HCT116 (cell line): ENCODE data around the gene ARHGAP12. TPM values are rescaled to one million over a fixed set of nuclear protein-coding genes. Genes with fewer than 3 reads are reported as not detected.

ENCODE experiments used
- ATAC-seq: fragments of 200-7000 bp; cut with Tn5 transposase; 2 replicates; pipeline ENCODE4 v1.9.1; 2020; ENCODE audit warnings: mild to moderate bottlenecking, moderate library complexity
- BruUV-seq: library from RNA; stranded (reverse); fragments of 400-500 nt; replicated peaks from 2 replicates; lab custom pipeline; 2021; lab: Mats Ljungman, UMichigan
- CTCF ChIA-PET: fragments of 300-600 bp; sonication (Branson Sonifier 250); formaldehyde crosslinking; loops from one replicate; lab custom pipeline; 2021; ENCODE audit warnings: antibody characterized with exemption; lab: Charles Lee
- POLR2A ChIA-PET: fragments of 300-600, 350-600 bp; sonication (Branson Sonifier 250); formaldehyde crosslinking; loops from one replicate; lab custom pipeline; 2021; ENCODE audit warnings: antibody characterized with exemption; lab: Charles Lee
- RAD21 ChIA-PET, 2 experiments: fragments of 300-600 bp; sonication (Branson Sonifier 250); formaldehyde crosslinking; loops; one replicate each; lab custom pipeline; 2023; ENCODE audit warnings: low total read pairs in 2 of 2; ENCODE audit not compliant: uncharacterized antibody in 2 of 2, unreplicated experiment in 2 of 2, low non-redundant PET in 1 of 2; lab: Charles Lee
- DNase-seq: peaks from one replicate; pipeline ENCODE4 v3.0.0-alpha.2; 2010; ENCODE audit warnings: low read depth, low spot score
- H2AFZ ChIP-seq: fragments of 200-600 bp; shearing (Covaris generic), sonication (generic); 2 replicates; pipeline ENCODE4 v1.6.1; 2017; ENCODE audit warnings: low read depth, mixed run types, mixed read lengths, antibody characterized with exemption, low read length; ENCODE audit not compliant: poor library complexity, severe bottlenecking
- H3K27ac ChIP-seq: 2 replicates; pipeline ENCODE4 v1.5.1; 2012; ENCODE audit warnings: low read depth, low read length
- H3K27me3 ChIP-seq: fragments of 200-600 bp; sonication (generic); 2 replicates; pipeline ENCODE4 v1.6.1; 2016; ENCODE audit warnings: mixed run types, low read length, mixed read lengths; ENCODE audit not compliant: insufficient read depth
- H3K36me3 ChIP-seq, 2 experiments: fragments of 200-500 bp in 1 of 2; fragments of 200-600 bp in 1 of 2; sonication (Bioruptor generic) in 1 of 2; sonication (generic) in 1 of 2; 2 replicates each; pipeline versions ENCODE4 v1.5.1 to v1.6.1; 2014 to 2016; ENCODE audit warnings: low read length in 2 of 2, inconsistent platforms in 1 of 2, mixed read lengths in 1 of 2, mixed run types in 1 of 2; ENCODE audit not compliant: insufficient read depth in 2 of 2, control insufficient read depth in 1 of 2
- H3K4me1 ChIP-seq, 2 experiments: fragments of 200-600 bp in 1 of 2; sonication (generic) in 1 of 2; 2 replicates each; pipeline versions ENCODE4 v1.5.1 to v1.6.1; 2012 to 2017; ENCODE audit warnings: low read length in 2 of 2, inconsistent platforms in 1 of 2, mild to moderate bottlenecking in 1 of 2, mixed read lengths in 1 of 2, mixed run types in 1 of 2, moderate library complexity in 1 of 2; ENCODE audit not compliant: insufficient read depth in 2 of 2, control insufficient read depth in 1 of 2
- H3K4me2 ChIP-seq: fragments of 200-600 bp; sonication (generic); 2 replicates; pipeline ENCODE4 v1.6.1; 2017; ENCODE audit warnings: mixed run types, low read length, mixed read lengths
- H3K4me3 ChIP-seq, 2 experiments: fragments of 200-600 bp in 1 of 2; sonication (generic) in 1 of 2; replicated peaks in 1 of 2; 2 replicates each; pipeline ENCODE4 v1.5.1; 2011 to 2016; ENCODE audit warnings: low read length in 2 of 2, control low read depth in 1 of 2, low read depth in 1 of 2, mild to moderate bottlenecking in 1 of 2, mixed read lengths in 1 of 2, mixed run types in 1 of 2
- H3K79me2 ChIP-seq: fragments of 200-600 bp; sonication (generic); 2 replicates; pipeline ENCODE4 v1.6.1; 2017; ENCODE audit warnings: mild to moderate bottlenecking, mixed run types, low read length, moderate library complexity, mixed read lengths; ENCODE audit not compliant: insufficient read depth
- H3K9ac ChIP-seq: fragments of 200-600 bp; sonication (generic); 2 replicates; pipeline ENCODE4 v1.6.1; 2016; ENCODE audit warnings: low read length, mixed read lengths
- H3K9me2 ChIP-seq: fragments of 200-600 bp; sonication (generic), shearing (Covaris generic); 2 replicates; pipeline ENCODE4 v1.6.1; 2017; ENCODE audit warnings: mixed run types, mild to moderate bottlenecking, moderate library complexity; ENCODE audit not compliant: insufficient read depth
- H3K9me3 ChIP-seq, 2 experiments: fragments of 200-500 bp in 1 of 2; fragments of 200-600 bp in 1 of 2; sonication (Bioruptor generic) in 1 of 2; sonication (generic) in 1 of 2; 2 replicates each; pipeline ENCODE4 v1.6.1; 2014 to 2017; ENCODE audit warnings: low read length in 2 of 2, mixed read lengths in 2 of 2, inconsistent platforms in 1 of 2, low read depth in 1 of 2, mild to moderate bottlenecking in 1 of 2, mixed run types in 1 of 2, moderate library complexity in 1 of 2; ENCODE audit not compliant: control insufficient read depth in 1 of 2, insufficient read depth in 1 of 2
- H4K20me1 ChIP-seq: fragments of 200-600 bp; sonication (generic), shearing (Covaris generic); 2 replicates; pipeline ENCODE4 v1.6.1; 2017; ENCODE audit warnings: mixed run types, mild to moderate bottlenecking, moderate library complexity; ENCODE audit not compliant: insufficient read depth
- CBX3 ChIP-seq: IDR thresholded peaks from 2 replicates; pipeline ENCODE4 v1.6.1; 2012; ENCODE audit warnings: low read depth
- CEBPB ChIP-seq: IDR thresholded peaks from 2 replicates; pipeline ENCODE4 v1.6.1; 2012; ENCODE audit warnings: low read depth
- EGR1 ChIP-seq: IDR thresholded peaks from 2 replicates; pipeline ENCODE4 v1.6.1; 2012; ENCODE audit warnings: low read depth
- ELF1 ChIP-seq: IDR thresholded peaks from 2 replicates; pipeline ENCODE4 v1.6.1; 2012; ENCODE audit warnings: low read depth, borderline replicate concordance
- EZH2phosphoT487 ChIP-seq: fragments of 200-600 bp; IDR thresholded peaks from 2 replicates; pipeline ENCODE4 v1.6.1; 2018; ENCODE audit warnings: antibody characterized with exemption, borderline replicate concordance
- FOSL1 ChIP-seq: IDR thresholded peaks from 2 replicates; pipeline ENCODE4 v1.6.1; 2012; ENCODE audit warnings: low read depth
- JUND ChIP-seq: IDR thresholded peaks from 2 replicates; pipeline ENCODE4 v1.6.1; 2012
- POLR2A ChIP-seq: IDR thresholded peaks from 2 replicates; pipeline ENCODE4 v1.7.0; 2011; ENCODE audit warnings: borderline replicate concordance; ENCODE audit not compliant: insufficient read depth, insufficient read length; ENCODE audit errors: extremely low read depth
- POLR2AphosphoS5 ChIP-seq: IDR thresholded peaks from 2 replicates; pipeline ENCODE4 v1.6.1; 2011; ENCODE audit warnings: mild to moderate bottlenecking, low read depth, low read length, moderate library complexity
- RAD21 ChIP-seq: IDR thresholded peaks from 2 replicates; pipeline ENCODE4 v1.6.1; 2012; ENCODE audit warnings: low read depth, mild to moderate bottlenecking
- SIN3A ChIP-seq: IDR thresholded peaks from 2 replicates; pipeline ENCODE4 v1.6.1; 2012; ENCODE audit warnings: low read depth
- SP1 ChIP-seq: IDR thresholded peaks from 2 replicates; pipeline ENCODE4 v1.6.1; 2012; ENCODE audit warnings: low read depth
- SRF ChIP-seq: IDR thresholded peaks from 2 replicates; pipeline ENCODE4 v1.6.1; 2012; ENCODE audit warnings: low read depth
- TCF7L2 ChIP-seq: IDR thresholded peaks from 2 replicates; pipeline ENCODE4 v1.7.0; 2011; ENCODE audit warnings: borderline replicate concordance, inconsistent platforms; ENCODE audit not compliant: insufficient read depth, insufficient read length; ENCODE audit errors: extremely low read depth
- YY1 ChIP-seq: IDR thresholded peaks from 2 replicates; pipeline ENCODE4 v1.6.1; 2011; ENCODE audit warnings: low read length, low read depth, moderate library complexity, mild to moderate bottlenecking; ENCODE audit not compliant: insufficient replicate concordance; ENCODE audit errors: extremely low read depth
- intact Hi-C: fragments of 100-400 bp; cut with micrococcal nuclease; formaldehyde crosslinking; loops from 2 replicates; pipeline ENCODE4 v1.10.0; 2022
- total RNA-seq: library from RNA; stranded (reverse); gene quantifications from one replicate; pipeline ENCODE4 v1.2.1, GENCODE V29; 2021; ENCODE audit not compliant: unreplicated experiment
- TF ChIP-seq, protein P1 (sequence below): IDR thresholded peaks from 2 replicates; pipeline ENCODE4 v1.6.1; 2012; ENCODE audit warnings: low read depth
- TF ChIP-seq, protein P2 (sequence below): IDR thresholded peaks from 2 replicates; pipeline ENCODE4 v1.6.1; 2012
- TF ChIP-seq, protein P3 (sequence below): IDR thresholded peaks from 2 replicates; pipeline ENCODE4 v1.6.1; 2012
- TF ChIP-seq, protein P4 (sequence below): IDR thresholded peaks from 2 replicates; pipeline ENCODE4 v1.6.1; 2011; ENCODE audit warnings: mild to moderate bottlenecking, low read length, moderate library complexity; ENCODE audit not compliant: insufficient replicate concordance; ENCODE audit errors: extremely low read depth

Gene ARHGAP12
- total RNA-seq, 1 experiment from 2014 or later: 80.3 TPM

DNA sequence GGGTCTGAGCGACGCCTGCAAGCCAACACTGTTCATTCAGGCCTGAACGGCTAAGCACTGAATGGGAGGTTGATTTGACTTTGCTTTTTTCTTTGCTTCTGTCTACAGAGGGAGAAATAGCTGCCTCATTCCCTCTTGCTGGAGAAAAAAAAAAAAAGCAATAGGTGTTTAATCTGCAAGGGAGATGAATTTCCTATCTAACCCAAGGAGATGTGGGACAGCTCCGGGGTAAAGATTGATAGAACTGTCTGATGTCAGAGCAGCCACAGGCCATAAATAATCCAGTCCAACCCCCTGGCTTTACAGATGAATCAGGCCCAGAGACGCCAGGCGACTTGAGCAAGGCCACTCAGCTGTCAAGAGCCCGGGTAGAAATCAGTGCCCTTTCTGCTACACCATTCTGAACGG lies 168.0 kb downstream of the ARHGAP12 start:
- Histone ChIP-seq H3K36me3 (no peaks in the 10 kb centered on the region), H3K27ac (peak overlapping the region; percentile 9; the same call in 1 of the 2 replicates), H3K4me1 (peaks cover 15 to 34% of the 10 kb centered on the region in 2 experiments), H3K27me3 (no peaks in the 10 kb centered on the region), H3K9ac (peak overlapping the region; percentile 43), H2AFZ (peak overlapping the region; percentile 85), H3K4me3 (peak overlapping the region; percentile 43 to 85), H3K9me2 (no peaks in the 10 kb centered on the region), H3K9me3 (no peaks in the 10 kb centered on the region), H3K4me2 (peak overlapping the region; percentile 96)
- ChIA-PET POLR2A (no interaction called here), CTCF (interaction anchor here (1.8 kb wide), 1 partner anchor 10 kb away, joined by 6 read pairs; no protein-coding TSS in a partner anchor), RAD21 (no interaction called here)
- DNase-seq: no peak
- BruUV-seq: TSS peak; percentile 73
- intact Hi-C loops: loop anchor here (5.0 kb wide), 1 partner anchor 728 kb away; the partner anchor contains the start of gene ZNF438
- no peak for ATAC-seq
- TF ChIP-seq ELF1 (no peak), YY1 (no peak), RAD21 (no peak), EZH2phosphoT487 (no peak), POLR2A (no peak), EGR1 (no peak), SRF (no peak), SP1 (no peak), SIN3A (no peak), CBX3 (no peak), TCF7L2 (no peak), POLR2AphosphoS5 (no peak), JUND (no peak), CEBPB (no peak), FOSL1 (no peak)
- TF ChIP-seq, protein P1, sequence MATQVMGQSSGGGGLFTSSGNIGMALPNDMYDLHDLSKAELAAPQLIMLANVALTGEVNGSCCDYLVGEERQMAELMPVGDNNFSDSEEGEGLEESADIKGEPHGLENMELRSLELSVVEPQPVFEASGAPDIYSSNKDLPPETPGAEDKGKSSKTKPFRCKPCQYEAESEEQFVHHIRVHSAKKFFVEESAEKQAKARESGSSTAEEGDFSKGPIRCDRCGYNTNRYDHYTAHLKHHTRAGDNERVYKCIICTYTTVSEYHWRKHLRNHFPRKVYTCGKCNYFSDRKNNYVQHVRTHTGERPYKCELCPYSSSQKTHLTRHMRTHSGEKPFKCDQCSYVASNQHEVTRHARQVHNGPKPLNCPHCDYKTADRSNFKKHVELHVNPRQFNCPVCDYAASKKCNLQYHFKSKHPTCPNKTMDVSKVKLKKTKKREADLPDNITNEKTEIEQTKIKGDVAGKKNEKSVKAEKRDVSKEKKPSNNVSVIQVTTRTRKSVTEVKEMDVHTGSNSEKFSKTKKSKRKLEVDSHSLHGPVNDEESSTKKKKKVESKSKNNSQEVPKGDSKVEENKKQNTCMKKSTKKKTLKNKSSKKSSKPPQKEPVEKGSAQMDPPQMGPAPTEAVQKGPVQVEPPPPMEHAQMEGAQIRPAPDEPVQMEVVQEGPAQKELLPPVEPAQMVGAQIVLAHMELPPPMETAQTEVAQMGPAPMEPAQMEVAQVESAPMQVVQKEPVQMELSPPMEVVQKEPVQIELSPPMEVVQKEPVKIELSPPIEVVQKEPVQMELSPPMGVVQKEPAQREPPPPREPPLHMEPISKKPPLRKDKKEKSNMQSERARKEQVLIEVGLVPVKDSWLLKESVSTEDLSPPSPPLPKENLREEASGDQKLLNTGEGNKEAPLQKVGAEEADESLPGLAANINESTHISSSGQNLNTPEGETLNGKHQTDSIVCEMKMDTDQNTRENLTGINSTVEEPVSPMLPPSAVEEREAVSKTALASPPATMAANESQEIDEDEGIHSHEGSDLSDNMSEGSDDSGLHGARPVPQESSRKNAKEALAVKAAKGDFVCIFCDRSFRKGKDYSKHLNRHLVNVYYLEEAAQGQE: no peak
- TF ChIP-seq, protein P2, sequence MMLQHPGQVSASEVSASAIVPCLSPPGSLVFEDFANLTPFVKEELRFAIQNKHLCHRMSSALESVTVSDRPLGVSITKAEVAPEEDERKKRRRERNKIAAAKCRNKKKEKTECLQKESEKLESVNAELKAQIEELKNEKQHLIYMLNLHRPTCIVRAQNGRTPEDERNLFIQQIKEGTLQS: no peak
- TF ChIP-seq, protein P3, sequence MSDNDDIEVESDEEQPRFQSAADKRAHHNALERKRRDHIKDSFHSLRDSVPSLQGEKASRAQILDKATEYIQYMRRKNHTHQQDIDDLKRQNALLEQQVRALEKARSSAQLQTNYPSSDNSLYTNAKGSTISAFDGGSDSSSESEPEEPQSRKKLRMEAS: no peak
- TF ChIP-seq, protein P4, sequence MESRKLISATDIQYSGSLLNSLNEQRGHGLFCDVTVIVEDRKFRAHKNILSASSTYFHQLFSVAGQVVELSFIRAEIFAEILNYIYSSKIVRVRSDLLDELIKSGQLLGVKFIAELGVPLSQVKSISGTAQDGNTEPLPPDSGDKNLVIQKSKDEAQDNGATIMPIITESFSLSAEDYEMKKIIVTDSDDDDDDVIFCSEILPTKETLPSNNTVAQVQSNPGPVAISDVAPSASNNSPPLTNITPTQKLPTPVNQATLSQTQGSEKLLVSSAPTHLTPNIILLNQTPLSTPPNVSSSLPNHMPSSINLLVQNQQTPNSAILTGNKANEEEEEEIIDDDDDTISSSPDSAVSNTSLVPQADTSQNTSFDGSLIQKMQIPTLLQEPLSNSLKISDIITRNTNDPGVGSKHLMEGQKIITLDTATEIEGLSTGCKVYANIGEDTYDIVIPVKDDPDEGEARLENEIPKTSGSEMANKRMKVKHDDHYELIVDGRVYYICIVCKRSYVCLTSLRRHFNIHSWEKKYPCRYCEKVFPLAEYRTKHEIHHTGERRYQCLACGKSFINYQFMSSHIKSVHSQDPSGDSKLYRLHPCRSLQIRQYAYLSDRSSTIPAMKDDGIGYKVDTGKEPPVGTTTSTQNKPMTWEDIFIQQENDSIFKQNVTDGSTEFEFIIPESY: no peak
- TF ChIP-seq, all 23 proteins: peak for 0
- Histone ChIP-seq H4K20me1 (no peaks in the 10 kb centered on the region), H3K79me2 (no peaks in the 10 kb centered on the region)
